Panc1 (cell line): ENCODE data around the gene PHLPP1. TPM values are rescaled to one million over a fixed set of nuclear protein-coding genes. Genes with fewer than 3 reads are reported as not detected.

Source experiments
- ATAC-seq: fragments of 200-7000 bp; cut with Tn5 transposase; 2 replicates; pipeline ENCODE4 v1.9.1; 2020; ENCODE audit warnings: mild to moderate bottlenecking, moderate library complexity
- BruUV-seq: library from RNA; stranded (reverse); fragments of 400-500 nt; replicated peaks from 2 replicates; lab custom pipeline; 2021; lab: Mats Ljungman, UMichigan
- CTCF ChIA-PET: fragments of 300-600 bp; sonication (Branson Sonifier 250); formaldehyde crosslinking; loops from one replicate; lab custom pipeline; 2022; ENCODE audit warnings: antibody characterized with exemption; lab: Charles Lee
- POLR2A ChIA-PET: fragments of 300-600 bp; sonication (Branson Sonifier 250); formaldehyde crosslinking; loops from one replicate; lab custom pipeline; 2022; ENCODE audit warnings: antibody characterized with exemption; lab: Charles Lee
- DNase-seq: peaks from one replicate; pipeline ENCODE4 v3.0.0-alpha.2; 2010; ENCODE audit warnings: low read depth, low spot score
- H3K27ac ChIP-seq: 2 replicates; pipeline ENCODE4 v1.5.1; 2011; ENCODE audit warnings: mild to moderate bottlenecking, low read length, inconsistent platforms
- H3K27me3 ChIP-seq: fragments of 200-500 bp; sonication (Bioruptor generic); 2 replicates; pipeline ENCODE4 v1.6.0; 2014; ENCODE audit warnings: low read length, inconsistent platforms; ENCODE audit not compliant: control insufficient read depth, insufficient read depth
- H3K36me3 ChIP-seq: fragments of 200-500 bp; sonication (Bioruptor generic); 2 replicates; pipeline ENCODE4 v1.5.1; 2014; ENCODE audit warnings: inconsistent platforms, mild to moderate bottlenecking, low read length, moderate library complexity; ENCODE audit not compliant: control insufficient read depth, insufficient read depth
- H3K4me1 ChIP-seq: 2 replicates; pipeline ENCODE4 v1.5.1; 2011; ENCODE audit warnings: inconsistent platforms, mild to moderate bottlenecking, low read length, moderate library complexity; ENCODE audit not compliant: control insufficient read depth, insufficient read depth
- H3K4me3 ChIP-seq, 2 experiments: 2 replicates each; pipeline ENCODE4 v1.5.1; 2011 to 2012; ENCODE audit warnings: low read depth in 2 of 2, low read length in 2 of 2, mild to moderate bottlenecking in 2 of 2, inconsistent platforms in 1 of 2, moderate library complexity in 1 of 2
- H3K9me3 ChIP-seq: fragments of 200-500 bp; sonication (Bioruptor generic); 2 replicates; pipeline ENCODE4 v1.5.1; 2014; ENCODE audit warnings: low read depth, mild to moderate bottlenecking, inconsistent platforms, low read length, moderate library complexity; ENCODE audit not compliant: control insufficient read depth, insufficient read depth
- CTCF ChIP-seq: fragments of 450-650 bp; IDR thresholded peaks from 2 replicates; pipeline ENCODE4 v1.5.1; 2017; ENCODE audit warnings: mild to moderate bottlenecking
- POLR2AphosphoS5 ChIP-seq: IDR thresholded peaks from 2 replicates; pipeline ENCODE4 v1.6.1; 2012; ENCODE audit warnings: mild to moderate bottlenecking, low read depth, low read length, moderate library complexity
- REST ChIP-seq, 2 experiments: IDR thresholded peaks; 2 replicates each; pipeline ENCODE4 v1.6.1; 2011 to 2012; ENCODE audit warnings: low read depth in 2 of 2, control low read depth in 1 of 2, low read length in 1 of 2, mild to moderate bottlenecking in 1 of 2, moderate library complexity in 1 of 2; ENCODE audit not compliant: insufficient read depth in 1 of 2
- SIN3A ChIP-seq: IDR thresholded peaks from 2 replicates; pipeline ENCODE4 v1.6.1; 2012; ENCODE audit warnings: low read depth, mild to moderate bottlenecking, low read length, moderate library complexity, borderline replicate concordance; ENCODE audit not compliant: insufficient read depth
- TCF7L2 ChIP-seq: IDR thresholded peaks from 2 replicates; pipeline ENCODE4 v1.6.1; 2011; ENCODE audit warnings: mild to moderate bottlenecking, low read depth, low read length, inconsistent platforms
- in situ Hi-C: cut with HindIII; loops from 2 replicates; pipeline ENCODE4 v1.10.0; 2016; ENCODE audit warnings: low sequenced_read_pairs, low pct_unique_long_range_greater_than_20kb
- intact Hi-C: fragments of 100-400 bp; cut with micrococcal nuclease; formaldehyde crosslinking; loops from one replicate; pipeline ENCODE4 v1.10.0; 2022; ENCODE audit not compliant: unreplicated experiment
- total RNA-seq: library from RNA; stranded (reverse); gene quantifications from one replicate; pipeline ENCODE4 v1.2.1, GENCODE V29; 2021; ENCODE audit not compliant: unreplicated experiment

Gene PHLPP1
- total RNA-seq, 1 experiment from 2014 or later = 6.3 TPM

DNA sequence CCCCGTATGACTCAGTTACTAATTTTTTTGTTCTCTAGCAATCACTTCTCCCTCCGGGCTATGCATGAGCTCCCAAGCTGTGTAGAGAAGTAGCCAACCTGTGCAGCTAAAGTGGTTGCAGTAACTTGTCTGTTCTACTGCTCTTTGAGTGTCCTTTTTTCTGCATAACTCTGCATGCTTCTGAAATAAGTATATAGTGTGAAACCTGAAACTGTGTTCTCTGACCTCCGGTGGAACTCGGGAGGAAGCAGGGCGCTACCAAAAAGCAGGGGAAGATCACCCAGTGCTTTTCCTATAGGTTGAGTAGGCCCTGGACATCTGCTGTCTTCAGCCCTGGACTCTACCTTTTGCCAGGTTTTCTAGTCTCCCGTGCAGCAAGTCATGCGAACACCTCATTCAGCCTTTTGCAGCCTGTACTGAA is 47.8 kb downstream of the PHLPP1 start:
- TF ChIP-seq POLR2AphosphoS5 = no peak
- TF ChIP-seq REST (IDR thresholded peaks at IDR 0.05; ENCODE audit: insufficient read depth in 1 of 2, low read depth in 2 of 2, low read length in 1 of 2) = no peak
- TF ChIP-seq SIN3A = no peak
- no peak for TF ChIP-seq TCF7L2
- no peak for TF ChIP-seq CTCF
- no peak overlapping the region for H3K27ac ChIP-seq
- ChIA-PET POLR2A (no interaction called here), CTCF (no interaction called here)
- H3K36me3 ChIP-seq = no peaks in the 10 kb centered on the region
- DNase-seq = no peak
- H3K9me3 ChIP-seq = no peaks in the 10 kb centered on the region
- intact Hi-C loops (no loop called here), in situ Hi-C loops (no loop called here)
- BruUV-seq = no TSS peak
- H3K27me3 ChIP-seq = no peaks in the 10 kb centered on the region
- H3K4me1 ChIP-seq = no peaks in the 10 kb centered on the region; the same call in none of the 2 replicates
- ATAC-seq = no peak
- H3K4me3 ChIP-seq = no peak overlapping the region

- in situ Hi-C loops = no loop called here
These were observed 50.9 kb downstream of the PHLPP1 start for GRCh38 chr18:62766266-62766665.

More at GRCh38 chr18:62766266-62766665, 50.9 kb downstream of the PHLPP1 start:
- TF ChIP-seq TCF7L2 (no peak), POLR2AphosphoS5 (no peak), REST (IDR thresholded peaks at IDR 0.05; ENCODE audit: insufficient read depth in 1 of 2, low read depth in 2 of 2, low read length in 1 of 2) (no peak), SIN3A (no peak), CTCF (no peak)
- ATAC-seq (no peak), DNase-seq (no peak)
- H3K27me3 ChIP-seq = no peaks in the 10 kb centered on the region
- no peak overlapping the region for H3K27ac ChIP-seq
- H3K9me3 ChIP-seq = no peaks in the 10 kb centered on the region
- H3K4me3 ChIP-seq = no peak overlapping the region
- intact Hi-C loops = no loop called here
- ChIA-PET CTCF (no interaction called here), POLR2A (no interaction called here)
- no peaks in the 10 kb centered on the region; the same call in 1 of the 2 replicates for H3K4me1 ChIP-seq
- no peaks in the 10 kb centered on the region for H3K36me3 ChIP-seq
- BruUV-seq = no TSS peak
